HEK293 (cell line): ENCODE data around the gene PACS1.

ENCODE experiments used
- CTCF ChIP-seq: fragments of 450-650 bp; formaldehyde crosslinking; IDR thresholded peaks from 2 replicates; pipeline ENCODE4 v1.5.1; 2016; ENCODE audit warnings: missing biosample characterization, missing genetic modification characterization
- EGR2 ChIP-seq: fragments of 450-650 bp; formaldehyde crosslinking; IDR thresholded peaks from 2 replicates; pipeline ENCODE4 v1.5.1; 2016; ENCODE audit warnings: low read depth, missing biosample characterization, missing genetic modification characterization
- GLIS1 ChIP-seq: fragments of 450-650 bp; formaldehyde crosslinking; IDR thresholded peaks from 2 replicates; pipeline ENCODE4 v1.5.1; 2016; ENCODE audit warnings: missing biosample characterization, missing genetic modification characterization
- HOXA7 ChIP-seq: sonication (generic); formaldehyde crosslinking; IDR thresholded peaks from 2 replicates; pipeline ENCODE4 v1.8.1; 2022; ENCODE audit warnings: missing genetic modification reagents, borderline replicate concordance
- PRDM10 ChIP-seq: fragments of 450-650 bp; formaldehyde crosslinking; IDR thresholded peaks from 2 replicates; pipeline ENCODE4 v1.5.1; 2016; ENCODE audit warnings: missing biosample characterization, missing genetic modification characterization
- REPIN1 ChIP-seq: fragments of 450-650 bp; formaldehyde crosslinking; IDR thresholded peaks from 2 replicates; pipeline ENCODE4 v1.5.1; 2017; ENCODE audit warnings: missing biosample characterization, missing genetic modification characterization, low read depth
- ZNF10 ChIP-seq: fragments of 450-650 bp; formaldehyde crosslinking; IDR thresholded peaks from 2 replicates; pipeline ENCODE4 v1.5.1; 2017; ENCODE audit warnings: missing biosample characterization, missing genetic modification characterization
- ZNF140 ChIP-seq: fragments of 450-650 bp; formaldehyde crosslinking; IDR thresholded peaks from 2 replicates; pipeline ENCODE4 v1.5.1; 2016; ENCODE audit warnings: missing biosample characterization, missing genetic modification characterization
- ZNF266 ChIP-seq: fragments of 450-650 bp; formaldehyde crosslinking; IDR thresholded peaks from 2 replicates; pipeline ENCODE4 v1.5.1; 2016; ENCODE audit warnings: missing biosample characterization, missing genetic modification characterization, low read depth
- ZNF658 ChIP-seq: fragments of 450-650 bp; formaldehyde crosslinking; IDR thresholded peaks from 2 replicates; pipeline ENCODE4; 2016; ENCODE audit warnings: missing biosample characterization, missing genetic modification characterization
- ZSCAN16 ChIP-seq: fragments of 450-650 bp; formaldehyde crosslinking; IDR thresholded peaks from 2 replicates; pipeline ENCODE4 v1.5.1; 2016; ENCODE audit warnings: missing biosample characterization, missing genetic modification characterization

GRCh38 chr11:66192181-66192863 lies 122.2 kb downstream of the PACS1 start:
- TF ChIP-seq ZSCAN16 (tag by site-specific recombination) (no peak), REPIN1 (tag by site-specific recombination) (no peak), CTCF (tag by site-specific recombination) (no peak), ZNF10 (no peak), HOXA7 (no peak), EGR2 (tag by site-specific recombination) (no peak), ZNF140 (tag by site-specific recombination) (no peak), GLIS1 (no peak), PRDM10 (no peak), ZNF658 (no peak), ZNF266 (tag by site-specific recombination) (no peak)
